PC-3 (cell line): ENCODE results near the gene AFF1. TPM values are rescaled to one million over a fixed set of nuclear protein-coding genes. Genes with fewer than 3 reads are reported as not detected.
A peak's percentile ranks its signal among the peaks of the same experiment; 100 is the strongest.

Experiments
- ATAC-seq: fragments of 200-7000 bp; cut with Tn5 transposase; 2 replicates; pipeline ENCODE4 v1.9.1; 2020; ENCODE audit warnings: mild to moderate bottlenecking, moderate library complexity
- BruUV-seq: library from RNA; stranded (reverse); fragments of 400-500 nt; replicated peaks from 2 replicates; lab custom pipeline; 2021; lab: Mats Ljungman, UMichigan
- CTCF ChIA-PET: fragments of 300-600 bp; sonication (Branson Sonifier 250); formaldehyde crosslinking; loops from one replicate; lab custom pipeline; 2022; ENCODE audit warnings: antibody characterized with exemption; lab: Charles Lee
- POLR2A ChIA-PET: fragments of 300-600 bp; sonication (Branson Sonifier 250); formaldehyde crosslinking; loops from one replicate; lab custom pipeline; 2022; ENCODE audit warnings: antibody characterized with exemption; ENCODE audit not compliant: unreplicated experiment; lab: Charles Lee
- DNase-seq: peaks from one replicate; pipeline ENCODE4 v3.0.0-alpha.2; 2015
- H2AFZ ChIP-seq: fragments of 300-600 bp; sonication (generic); 2 replicates; pipeline ENCODE4 v1.6.0; 2016; ENCODE audit warnings: antibody characterized with exemption, low read length
- H3F3A ChIP-seq: fragments of 300-600 bp; sonication (generic); one replicate; pipeline ENCODE4 v1.6.0; 2017; ENCODE audit warnings: antibody characterized with exemption, low read length, control low read depth, mild to moderate bottlenecking; ENCODE audit not compliant: unreplicated experiment
- H3K27ac ChIP-seq: fragments of 300-600 bp; sonication (generic); 2 replicates; pipeline ENCODE4 v1.5.1; 2016; ENCODE audit warnings: mild to moderate bottlenecking, low read length
- H3K27me3 ChIP-seq: fragments of 300-600 bp; sonication (generic); 2 replicates; pipeline ENCODE4 v1.6.1; 2016; ENCODE audit warnings: low read length, mixed read lengths
- H3K36me3 ChIP-seq: fragments of 300-600 bp; sonication (generic); 2 replicates; pipeline ENCODE4 v1.6.1; 2016; ENCODE audit warnings: low read depth, mixed run types, low read length, mixed read lengths
- H3K4me1 ChIP-seq: fragments of 300-600 bp; sonication (generic); 2 replicates; pipeline ENCODE4 v1.5.1; 2016; ENCODE audit warnings: low read length; ENCODE audit not compliant: insufficient read depth
- H3K4me2 ChIP-seq: fragments of 300-600 bp; sonication (generic); 2 replicates; pipeline ENCODE4 v1.6.0; 2016; ENCODE audit warnings: low read length
- H3K4me3 ChIP-seq: fragments of 300-600 bp; sonication (generic); 2 replicates; pipeline ENCODE4 v1.5.1; 2016; ENCODE audit warnings: mild to moderate bottlenecking, low read length, mixed read lengths
- H3K79me2 ChIP-seq: fragments of 300-600 bp; sonication (generic); 2 replicates; pipeline ENCODE4 v1.6.1; 2017; ENCODE audit warnings: low read length, mixed read lengths
- H3K9ac ChIP-seq: fragments of 300-600 bp; sonication (generic); 2 replicates; pipeline ENCODE4 v1.6.0; 2016; ENCODE audit warnings: mild to moderate bottlenecking, low read length
- H3K9me2 ChIP-seq: fragments of 300-600 bp; sonication (generic); replicated peaks from 2 replicates; pipeline ENCODE4 v1.6.1; 2016; ENCODE audit warnings: mixed run types, low read length, mixed read lengths
- H3K9me3 ChIP-seq: fragments of 300-600 bp; sonication (generic); 2 replicates; pipeline ENCODE4 v1.6.1; 2016; ENCODE audit warnings: low read length, mixed read lengths
- H4K20me1 ChIP-seq: fragments of 300-600 bp; sonication (generic); 2 replicates; pipeline ENCODE4 v1.6.1; 2016; ENCODE audit warnings: low read length, mixed read lengths
- EZH2 ChIP-seq: fragments of 300-600 bp; sonication (generic); IDR thresholded peaks from one replicate; pipeline ENCODE4 v1.6.1; 2017; ENCODE audit warnings: antibody characterized with exemption, mild to moderate bottlenecking, low read length; ENCODE audit not compliant: unreplicated experiment
- EZH2phosphoT487 ChIP-seq: fragments of 300-600 bp; sonication (generic); IDR thresholded peaks from 2 replicates; pipeline ENCODE4 v1.6.1; 2018; ENCODE audit warnings: mild to moderate bottlenecking, antibody characterized with exemption, low read length, borderline replicate concordance
- intact Hi-C: fragments of 100-400 bp; cut with micrococcal nuclease; formaldehyde crosslinking; loops from 2 replicates; pipeline ENCODE4 v1.9.0; 2023
- total RNA-seq: library from RNA; depleted of rRNA; stranded (reverse); fragments of >200 nt; gene quantifications from 2 replicates; pipeline ENCODE4 v1.2.3, GENCODE V29; 2014
- TF ChIP-seq, protein P1 (sequence below): fragments of 300-600 bp; sonication (generic); conservative IDR thresholded peaks from 2 replicates; pipeline ENCODE4 v1.5.1; 2017; ENCODE audit warnings: antibody characterized with exemption, low read depth, mild to moderate bottlenecking, low read length

Gene AFF1
- total RNA-seq, 1 experiment from 2014 or later = 8.1 TPM

- Histone ChIP-seq H3K36me3 (no peaks in the 10 kb centered on the region), H3K27me3 (no peaks in the 10 kb centered on the region), H3K27ac (peak overlapping the region; percentile 85), H3K4me2 (peak overlapping the region; percentile 61), H3K9me2 (no peaks in the 10 kb centered on the region), H4K20me1 (no peaks in the 10 kb centered on the region), H3K9ac (peak overlapping the region; percentile 53), H3K79me2 (peaks cover 12% of the 10 kb centered on the region), H3K4me3 (peak overlapping the region; percentile 12; the same call in 1 of the 2 replicates), H3K4me1 (peaks cover 50% of the 10 kb centered on the region), H2AFZ (no peak overlapping the region), H3K9me3 (no peaks in the 10 kb centered on the region), H3F3A (peaks cover 6% of the 10 kb centered on the region)
- ATAC-seq (peak; percentile 93), DNase-seq (peak; percentile 88)
- ChIA-PET POLR2A (no interaction called here), CTCF (no interaction called here)
- TF ChIP-seq EZH2 (no peak), EZH2phosphoT487 (no peak)
- TF ChIP-seq, protein P1, sequence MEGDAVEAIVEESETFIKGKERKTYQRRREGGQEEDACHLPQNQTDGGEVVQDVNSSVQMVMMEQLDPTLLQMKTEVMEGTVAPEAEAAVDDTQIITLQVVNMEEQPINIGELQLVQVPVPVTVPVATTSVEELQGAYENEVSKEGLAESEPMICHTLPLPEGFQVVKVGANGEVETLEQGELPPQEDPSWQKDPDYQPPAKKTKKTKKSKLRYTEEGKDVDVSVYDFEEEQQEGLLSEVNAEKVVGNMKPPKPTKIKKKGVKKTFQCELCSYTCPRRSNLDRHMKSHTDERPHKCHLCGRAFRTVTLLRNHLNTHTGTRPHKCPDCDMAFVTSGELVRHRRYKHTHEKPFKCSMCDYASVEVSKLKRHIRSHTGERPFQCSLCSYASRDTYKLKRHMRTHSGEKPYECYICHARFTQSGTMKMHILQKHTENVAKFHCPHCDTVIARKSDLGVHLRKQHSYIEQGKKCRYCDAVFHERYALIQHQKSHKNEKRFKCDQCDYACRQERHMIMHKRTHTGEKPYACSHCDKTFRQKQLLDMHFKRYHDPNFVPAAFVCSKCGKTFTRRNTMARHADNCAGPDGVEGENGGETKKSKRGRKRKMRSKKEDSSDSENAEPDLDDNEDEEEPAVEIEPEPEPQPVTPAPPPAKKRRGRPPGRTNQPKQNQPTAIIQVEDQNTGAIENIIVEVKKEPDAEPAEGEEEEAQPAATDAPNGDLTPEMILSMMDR = no peak
- intact Hi-C loops = loop anchor here (1.0 to 5.0 kb wide), 4 partner anchors 32 to 124 kb away; partner anchors contain the start of gene AFF1
- BruUV-seq = no TSS peak
Observed at GRCh38 chr4:87060957-87061356, 126.1 kb downstream of the AFF1 start.

DNA sequence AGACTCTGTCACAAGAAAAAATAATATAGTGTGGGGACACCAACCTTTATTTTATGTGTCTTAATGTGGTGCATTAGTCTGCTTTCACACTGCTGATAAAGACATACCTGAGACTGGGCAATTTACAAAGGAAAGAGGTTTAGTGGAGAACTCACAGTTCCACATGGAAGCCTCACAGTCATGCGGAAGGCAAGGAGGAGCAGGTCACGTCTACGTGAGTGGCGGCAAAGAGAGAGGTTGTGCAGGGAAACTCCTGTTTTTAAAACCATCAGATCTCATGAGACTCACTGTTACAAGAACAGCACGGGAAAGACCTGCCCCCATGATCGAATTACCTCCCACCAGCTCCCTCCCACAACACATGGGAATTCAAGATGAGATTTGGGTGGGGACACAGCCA is 130.2 kb downstream of the AFF1 start:
- TF ChIP-seq, protein P1 = no peak
- TF ChIP-seq EZH2phosphoT487 (no peak), EZH2 (no peak)
- DNase-seq (no peak), ATAC-seq (no peak)
- intact Hi-C loops = no loop called here
- Histone ChIP-seq H3K9me2 (no peaks in the 10 kb centered on the region), H3K4me1 (peaks cover 22% of the 10 kb centered on the region), H3K36me3 (no peaks in the 10 kb centered on the region), H3K27me3 (no peaks in the 10 kb centered on the region), H3K9ac (no peak overlapping the region), H3K9me3 (no peaks in the 10 kb centered on the region), H3K79me2 (peaks cover 7% of the 10 kb centered on the region), H3K27ac (no peak overlapping the region), H4K20me1 (no peaks in the 10 kb centered on the region), H3K4me2 (no peak overlapping the region), H2AFZ (no peak overlapping the region), H3K4me3 (no peak overlapping the region), H3F3A (peaks cover under 1% of the 10 kb centered on the region)
- no TSS peak for BruUV-seq
- ChIA-PET POLR2A (no interaction called here), CTCF (no interaction called here)

DNA sequence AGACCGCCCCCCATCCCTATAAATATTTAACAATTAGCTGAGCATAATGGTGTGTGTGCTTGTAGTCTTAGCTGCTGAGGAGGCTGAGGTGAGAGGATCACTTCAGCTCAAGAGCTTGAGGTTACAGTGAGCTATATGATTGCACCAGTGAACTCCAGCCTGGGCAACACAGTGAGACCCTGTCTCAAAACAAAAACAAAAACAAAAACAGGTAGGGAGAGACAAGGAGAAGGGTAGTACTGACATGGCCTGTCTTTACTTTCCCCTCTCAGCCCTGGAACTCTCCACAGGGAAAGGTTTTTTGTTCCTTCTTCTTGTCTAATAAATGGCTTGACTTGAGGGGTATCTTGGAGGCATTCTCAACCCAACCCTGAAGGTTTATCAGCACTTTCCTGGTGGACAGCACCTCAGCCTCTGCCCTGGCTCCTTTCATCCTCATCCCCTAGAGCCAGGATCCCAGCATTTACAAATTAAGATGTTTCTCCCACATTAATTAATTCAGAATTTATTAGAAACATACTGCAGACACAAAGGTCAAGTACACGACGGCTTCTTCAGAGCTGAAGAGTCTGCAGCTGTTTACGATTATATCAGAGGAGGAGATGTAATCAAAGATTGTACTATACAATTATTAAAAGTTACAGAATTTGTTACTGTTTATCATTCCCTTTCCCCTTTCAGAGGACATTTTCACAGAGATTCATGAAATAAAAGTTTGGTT is 131.8 kb downstream of the AFF1 start:
- H4K20me1 ChIP-seq = no peaks in the 10 kb centered on the region
- no peak for ATAC-seq
- CTCF ChIA-PET = no interaction called here

More for the DNA sequence above, 131.8 kb downstream of the AFF1 start:
- H2AFZ ChIP-seq = no peak overlapping the region
- H3K27me3 ChIP-seq = no peaks in the 10 kb centered on the region
- no peak overlapping the region for H3K4me2 ChIP-seq
- intact Hi-C loops = no loop called here
- no peak for DNase-seq
- no peaks in the 10 kb centered on the region for H3K36me3 ChIP-seq
- H3K4me3 ChIP-seq = no peak overlapping the region
- H3K79me2 ChIP-seq = peaks cover 7% of the 10 kb centered on the region
- no TSS peak for BruUV-seq
- POLR2A ChIA-PET = no interaction called here
- no peaks in the 10 kb centered on the region for H3K9me2 ChIP-seq
- peaks cover 7% of the 10 kb centered on the region for H3K4me1 ChIP-seq
- TF ChIP-seq EZH2phosphoT487 (no peak), EZH2 (no peak)
- TF ChIP-seq, protein P1 = no peak
- no peaks in the 10 kb centered on the region for H3K9me3 ChIP-seq
- no peak overlapping the region for H3K9ac ChIP-seq
- no peak overlapping the region for H3K27ac ChIP-seq
- no peaks in the 10 kb centered on the region for H3F3A ChIP-seq
